ENCODE measurements around the gene INPP4A. TPM values are rescaled to one million over a fixed set of nuclear protein-coding genes. Genes with fewer than 3 reads are reported as not detected.

Gene INPP4A
- total RNA-seq, 6 donors from 2014 or later, result 23.3 to 93.2 (median 36.5) TPM

- DNase-seq (peak in 1 of 2 donors; percentile 32), ATAC-seq (ENCODE audit: low FRiP score in 2 of 2) (peak in 1 of 2 donors; percentile 73)
Measured at GRCh38 chr2:98623657-98624056, 179.0 kb downstream of the INPP4A start.

GRCh38 chr2:98632351-98632750, 187.7 kb downstream of the INPP4A start:
- Histone ChIP-seq H3K36me3 (peaks cover 8 to 81% (median 45%) of the 10 kb centered on the region in 4 donors), H3K27ac (no peak overlapping the region), H3K27me3 (no peaks in the 10 kb centered on the region), H3K4me3 (no peak overlapping the region), H3K9me3 (no peaks in the 10 kb centered on the region), H3K4me1 (no peaks in the 10 kb centered on the region)
- DNase-seq (no peak), ATAC-seq (ENCODE audit: low FRiP score in 2 of 2) (no peak)
- 78 to 85% methylated on average over 3 of the region's 3 CpGs for WGBS, 2 donors
- TF ChIP-seq EP300 (IDR thresholded peaks at IDR 0.05) (no peak), POLR2AphosphoS5 (IDR thresholded peaks at IDR 0.05) (no peak), POLR2A (IDR thresholded peaks at IDR 0.05) (no peak)
- TF ChIP-seq, protein P1, sequence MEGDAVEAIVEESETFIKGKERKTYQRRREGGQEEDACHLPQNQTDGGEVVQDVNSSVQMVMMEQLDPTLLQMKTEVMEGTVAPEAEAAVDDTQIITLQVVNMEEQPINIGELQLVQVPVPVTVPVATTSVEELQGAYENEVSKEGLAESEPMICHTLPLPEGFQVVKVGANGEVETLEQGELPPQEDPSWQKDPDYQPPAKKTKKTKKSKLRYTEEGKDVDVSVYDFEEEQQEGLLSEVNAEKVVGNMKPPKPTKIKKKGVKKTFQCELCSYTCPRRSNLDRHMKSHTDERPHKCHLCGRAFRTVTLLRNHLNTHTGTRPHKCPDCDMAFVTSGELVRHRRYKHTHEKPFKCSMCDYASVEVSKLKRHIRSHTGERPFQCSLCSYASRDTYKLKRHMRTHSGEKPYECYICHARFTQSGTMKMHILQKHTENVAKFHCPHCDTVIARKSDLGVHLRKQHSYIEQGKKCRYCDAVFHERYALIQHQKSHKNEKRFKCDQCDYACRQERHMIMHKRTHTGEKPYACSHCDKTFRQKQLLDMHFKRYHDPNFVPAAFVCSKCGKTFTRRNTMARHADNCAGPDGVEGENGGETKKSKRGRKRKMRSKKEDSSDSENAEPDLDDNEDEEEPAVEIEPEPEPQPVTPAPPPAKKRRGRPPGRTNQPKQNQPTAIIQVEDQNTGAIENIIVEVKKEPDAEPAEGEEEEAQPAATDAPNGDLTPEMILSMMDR (IDR thresholded peaks at IDR 0.05), result no peak

More at GRCh38 chr2:98623657-98624056, 179.0 kb downstream of the INPP4A start:
- Histone ChIP-seq H3K4me1 (no peaks in the 10 kb centered on the region), H3K27ac (peak overlapping the region in 1 of 4 donors; percentile 20), H3K36me3 (peaks cover 8 to 59% (median 13%) of the 10 kb centered on the region in 4 donors), H3K4me3 (no peak overlapping the region), H3K27me3 (no peaks in the 10 kb centered on the region), H3K9me3 (no peaks in the 10 kb centered on the region)
- TF ChIP-seq EP300 (IDR thresholded peaks at IDR 0.05) (no peak), POLR2A (IDR thresholded peaks at IDR 0.05) (no peak), POLR2AphosphoS5 (IDR thresholded peaks at IDR 0.05) (no peak)
- TF ChIP-seq, protein P1 (IDR thresholded peaks at IDR 0.05), result no peak
- 56 to 73% methylated on average over 5 of the region's 5 CpGs for WGBS, 2 donors

DNA sequence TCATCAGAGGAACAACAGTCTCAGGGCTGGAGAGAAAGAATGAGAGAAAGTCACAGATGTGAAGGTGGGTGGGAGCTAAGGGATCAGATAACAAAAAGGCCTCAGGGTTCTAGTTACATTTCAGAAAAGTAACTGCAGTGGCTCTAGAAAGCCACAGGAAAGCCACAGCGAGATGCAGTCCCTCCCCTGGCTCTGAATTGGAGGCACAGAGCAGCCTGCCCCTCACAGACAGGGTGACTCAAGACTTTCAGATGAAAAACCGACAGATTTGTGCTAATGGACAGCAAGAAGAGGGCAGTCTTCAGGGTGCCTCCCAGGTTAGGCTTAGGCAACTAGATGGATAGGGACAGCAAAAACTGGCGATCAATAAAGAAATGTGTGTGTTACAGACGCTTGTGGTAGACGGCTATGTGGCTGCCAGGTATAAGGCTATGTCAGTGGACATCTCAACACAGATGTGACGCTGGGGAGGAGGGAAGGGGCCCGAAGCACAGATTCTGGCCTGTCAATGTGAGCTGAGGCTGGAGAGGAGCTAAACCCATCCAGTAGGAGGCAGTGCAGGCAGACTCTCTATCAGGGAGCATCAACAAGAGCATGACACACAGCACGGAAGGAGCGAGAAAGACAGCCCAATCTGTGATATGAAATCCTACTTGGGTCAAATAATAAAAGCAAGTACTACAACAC, 189.9 kb downstream of the INPP4A start:
- no peak for DNase-seq
- peaks cover 14 to 95% (median 52%) of the 10 kb centered on the region in 4 donors for H3K36me3 ChIP-seq

GRCh38 chr2:98637401-98638147, 192.9 kb downstream of the INPP4A start:
- Histone ChIP-seq H3K27ac (no peak overlapping the region), H3K36me3 (peaks cover 20 to 92% (median 45%) of the 10 kb centered on the region in 4 donors), H3K4me1 (no peaks in the 10 kb centered on the region), H3K4me3 (no peak overlapping the region), H3K27me3 (no peaks in the 10 kb centered on the region), H3K9me3 (no peaks in the 10 kb centered on the region)
- no peak for ATAC-seq (ENCODE audit: low FRiP score in 2 of 2)
- TF ChIP-seq POLR2A (IDR thresholded peaks at IDR 0.05) (no peak), POLR2AphosphoS5 (IDR thresholded peaks at IDR 0.05) (no peak)
- TF ChIP-seq, protein P1 (IDR thresholded peaks at IDR 0.05), result no peak
- 72 to 86% methylated on average over 10 of the region's 10 CpGs for WGBS, 2 donors
- DNase-seq, result no peak

More for the DNA sequence above, 189.9 kb downstream of the INPP4A start:
- TF ChIP-seq POLR2AphosphoS5 (IDR thresholded peaks at IDR 0.05), result no peak
- TF ChIP-seq POLR2A (IDR thresholded peaks at IDR 0.05), result no peak
- TF ChIP-seq, protein P1 (IDR thresholded peaks at IDR 0.05), result no peak
- TF ChIP-seq EP300 (IDR thresholded peaks at IDR 0.05), result no peak
- no peak overlapping the region for H3K4me3 ChIP-seq
- no peaks in the 10 kb centered on the region for H3K27me3 ChIP-seq
- H3K9me3 ChIP-seq, result no peaks in the 10 kb centered on the region
- 80% methylated on average over 9 of the region's 9 CpGs for WGBS, 2 donors
- no peak for ATAC-seq (ENCODE audit: low FRiP score in 2 of 2)
- H3K27ac ChIP-seq, result no peak overlapping the region
- H3K4me1 ChIP-seq, result no peaks in the 10 kb centered on the region

Data from upper lobe of left lung (tissue), 6 donors.